Subcutaneous adipose tissue (tissue), 4 donors: ENCODE measurements around the gene FGF3. TPM values are rescaled to one million over a fixed set of nuclear protein-coding genes. Genes with fewer than 3 reads are reported as not detected.

Source experiments
- total RNA-seq, 4 donors: library from RNA; depleted of rRNA; stranded (reverse); fragments of >200 nt; gene quantifications; one replicate each; pipeline ENCODE4 v1.1.0, GENCODE V29; 2016
- TF ChIP-seq, protein P1 (sequence below): fragments of 450-650 bp; IDR thresholded peaks from one replicate; pipeline ENCODE4 v1.5.1; 2016; ENCODE audit warnings: low read depth, mild to moderate bottlenecking, control low read depth, antibody characterized with exemption, moderate library complexity

The FGF3 gene
- total RNA-seq, 4 donors from 2014 or later: not detected

- TF ChIP-seq, protein P1, sequence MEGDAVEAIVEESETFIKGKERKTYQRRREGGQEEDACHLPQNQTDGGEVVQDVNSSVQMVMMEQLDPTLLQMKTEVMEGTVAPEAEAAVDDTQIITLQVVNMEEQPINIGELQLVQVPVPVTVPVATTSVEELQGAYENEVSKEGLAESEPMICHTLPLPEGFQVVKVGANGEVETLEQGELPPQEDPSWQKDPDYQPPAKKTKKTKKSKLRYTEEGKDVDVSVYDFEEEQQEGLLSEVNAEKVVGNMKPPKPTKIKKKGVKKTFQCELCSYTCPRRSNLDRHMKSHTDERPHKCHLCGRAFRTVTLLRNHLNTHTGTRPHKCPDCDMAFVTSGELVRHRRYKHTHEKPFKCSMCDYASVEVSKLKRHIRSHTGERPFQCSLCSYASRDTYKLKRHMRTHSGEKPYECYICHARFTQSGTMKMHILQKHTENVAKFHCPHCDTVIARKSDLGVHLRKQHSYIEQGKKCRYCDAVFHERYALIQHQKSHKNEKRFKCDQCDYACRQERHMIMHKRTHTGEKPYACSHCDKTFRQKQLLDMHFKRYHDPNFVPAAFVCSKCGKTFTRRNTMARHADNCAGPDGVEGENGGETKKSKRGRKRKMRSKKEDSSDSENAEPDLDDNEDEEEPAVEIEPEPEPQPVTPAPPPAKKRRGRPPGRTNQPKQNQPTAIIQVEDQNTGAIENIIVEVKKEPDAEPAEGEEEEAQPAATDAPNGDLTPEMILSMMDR: no peak
Measured at GRCh38 chr11:69837791-69838190, 18.6 kb upstream of the FGF3 start.

DNA sequence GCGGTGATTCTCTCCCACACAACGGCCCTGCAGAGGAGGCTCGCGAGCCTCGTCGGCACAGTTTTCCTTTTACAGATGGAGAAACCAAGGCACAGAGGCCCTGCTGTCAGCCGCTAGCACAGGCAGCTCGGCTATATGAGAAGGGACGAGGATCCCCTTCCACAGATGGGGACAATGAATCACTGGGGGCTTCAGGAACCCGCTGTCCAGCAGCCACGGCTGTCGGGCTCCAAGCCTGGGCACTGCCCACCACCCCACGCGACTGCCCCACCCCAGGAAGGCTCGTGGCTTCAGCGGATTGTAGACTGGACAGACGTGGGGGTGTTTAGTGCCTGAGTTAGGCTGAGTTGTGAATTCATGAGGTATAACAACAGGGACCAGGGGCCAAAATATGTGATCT, 17.2 kb upstream of the FGF3 start:
- TF ChIP-seq, protein P1: no peak

GRCh38 chr11:69834811-69835800, 15.9 kb upstream of the FGF3 start:
- TF ChIP-seq, protein P1: no peak

- TF ChIP-seq, protein P1: no peak
Measured at GRCh38 chr11:69834251-69834650, 15.0 kb upstream of the FGF3 start.

DNA sequence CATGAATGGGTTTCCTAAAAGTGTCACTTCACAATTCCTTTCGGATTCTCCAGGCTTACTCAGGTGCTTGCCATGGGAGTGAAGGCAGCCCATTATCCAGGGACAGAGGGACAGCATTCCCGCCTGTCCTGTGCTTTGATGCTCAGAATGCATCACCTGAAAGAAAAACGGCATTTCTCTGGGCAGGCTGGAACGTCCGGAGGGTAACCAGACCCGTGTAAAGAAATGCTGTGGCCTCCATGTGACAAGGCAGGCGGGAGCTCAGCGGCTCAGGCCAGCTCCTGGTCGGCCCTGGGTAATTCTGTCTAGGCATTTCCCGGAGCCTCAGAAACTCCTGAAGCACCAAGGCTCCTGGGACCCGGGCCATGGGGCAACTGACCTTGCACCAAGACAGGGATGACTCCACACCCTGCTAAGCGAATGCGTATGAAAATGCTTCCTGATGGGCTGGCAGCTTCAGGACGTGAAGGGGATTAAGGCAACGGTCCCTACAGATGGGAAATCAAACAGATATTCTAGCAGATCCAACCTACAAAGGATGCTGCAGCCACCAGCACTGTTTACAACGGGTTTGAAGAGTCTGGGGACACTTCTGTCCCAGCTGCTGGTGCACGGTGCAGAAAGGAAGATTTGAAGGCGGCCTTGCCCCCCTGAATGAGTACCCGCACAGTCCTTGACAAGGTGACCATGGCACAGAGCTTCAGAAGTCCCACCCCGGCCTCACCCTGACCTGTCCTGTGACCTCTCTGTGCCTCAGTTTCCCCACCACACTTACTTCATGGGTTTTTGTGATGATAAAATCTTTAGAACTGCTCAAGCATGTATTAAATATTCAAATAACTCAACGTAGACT, 13.6 kb upstream of the FGF3 start:
- TF ChIP-seq, protein P1: no peak

GRCh38 chr11:69831985-69832384, 12.8 kb upstream of the FGF3 start:
- TF ChIP-seq, protein P1: no peak

DNA sequence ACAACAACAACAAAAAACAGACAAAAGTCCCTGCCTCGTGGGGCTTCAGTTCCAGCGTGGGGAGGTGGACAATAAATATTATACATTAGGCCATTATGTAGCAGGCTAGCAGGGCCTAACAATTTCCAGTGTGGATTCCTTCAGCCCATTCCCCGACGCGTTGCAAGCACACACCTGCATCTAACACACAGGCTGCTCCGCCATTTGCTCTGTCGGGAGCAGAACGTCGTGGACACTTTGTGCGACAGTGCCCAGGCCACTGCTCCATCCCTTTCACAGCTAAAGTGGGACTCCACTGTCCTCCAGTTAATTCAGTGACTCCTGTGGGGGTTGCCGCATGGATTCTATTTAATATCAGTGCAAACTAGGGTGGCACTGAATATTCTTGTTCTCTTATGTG, 10.9 kb upstream of the FGF3 start:
- TF ChIP-seq, protein P1: no peak
